ENCODE measurements around the gene SRXN1.

DNA sequence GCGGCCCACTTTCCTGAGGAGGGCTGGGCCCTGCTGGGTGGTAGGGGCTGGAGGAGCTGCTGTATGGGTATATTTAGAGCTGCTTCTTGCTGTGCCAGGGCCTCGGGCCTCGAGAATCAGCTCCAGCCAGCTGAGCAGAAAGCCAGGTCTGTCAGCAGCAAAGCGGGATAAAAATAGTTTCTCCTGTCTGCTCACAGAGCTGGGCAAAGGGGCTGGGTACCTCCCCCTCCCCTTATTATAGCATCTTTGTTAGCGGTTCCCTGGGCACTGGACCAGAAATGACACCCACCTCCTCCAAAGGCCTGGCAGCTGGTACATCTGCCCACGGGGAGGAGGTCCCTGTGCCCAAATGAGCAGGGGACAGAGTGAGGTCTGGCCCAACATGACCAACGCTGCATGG is 16.6 kb upstream of the SRXN1 start:
- TF ChIP-seq, protein P1, sequence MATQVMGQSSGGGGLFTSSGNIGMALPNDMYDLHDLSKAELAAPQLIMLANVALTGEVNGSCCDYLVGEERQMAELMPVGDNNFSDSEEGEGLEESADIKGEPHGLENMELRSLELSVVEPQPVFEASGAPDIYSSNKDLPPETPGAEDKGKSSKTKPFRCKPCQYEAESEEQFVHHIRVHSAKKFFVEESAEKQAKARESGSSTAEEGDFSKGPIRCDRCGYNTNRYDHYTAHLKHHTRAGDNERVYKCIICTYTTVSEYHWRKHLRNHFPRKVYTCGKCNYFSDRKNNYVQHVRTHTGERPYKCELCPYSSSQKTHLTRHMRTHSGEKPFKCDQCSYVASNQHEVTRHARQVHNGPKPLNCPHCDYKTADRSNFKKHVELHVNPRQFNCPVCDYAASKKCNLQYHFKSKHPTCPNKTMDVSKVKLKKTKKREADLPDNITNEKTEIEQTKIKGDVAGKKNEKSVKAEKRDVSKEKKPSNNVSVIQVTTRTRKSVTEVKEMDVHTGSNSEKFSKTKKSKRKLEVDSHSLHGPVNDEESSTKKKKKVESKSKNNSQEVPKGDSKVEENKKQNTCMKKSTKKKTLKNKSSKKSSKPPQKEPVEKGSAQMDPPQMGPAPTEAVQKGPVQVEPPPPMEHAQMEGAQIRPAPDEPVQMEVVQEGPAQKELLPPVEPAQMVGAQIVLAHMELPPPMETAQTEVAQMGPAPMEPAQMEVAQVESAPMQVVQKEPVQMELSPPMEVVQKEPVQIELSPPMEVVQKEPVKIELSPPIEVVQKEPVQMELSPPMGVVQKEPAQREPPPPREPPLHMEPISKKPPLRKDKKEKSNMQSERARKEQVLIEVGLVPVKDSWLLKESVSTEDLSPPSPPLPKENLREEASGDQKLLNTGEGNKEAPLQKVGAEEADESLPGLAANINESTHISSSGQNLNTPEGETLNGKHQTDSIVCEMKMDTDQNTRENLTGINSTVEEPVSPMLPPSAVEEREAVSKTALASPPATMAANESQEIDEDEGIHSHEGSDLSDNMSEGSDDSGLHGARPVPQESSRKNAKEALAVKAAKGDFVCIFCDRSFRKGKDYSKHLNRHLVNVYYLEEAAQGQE (IDR thresholded peaks at IDR 0.05; ENCODE audit: insufficient read depth in 1 of 2, low read depth in 2 of 2, low read length in 2 of 2), result no peak
- TF ChIP-seq SIN3A (IDR thresholded peaks at IDR 0.05; ENCODE audit: borderline replicate concordance, insufficient read depth, low read length) (no peak), TAF1 (IDR thresholded peaks at IDR 0.05; ENCODE audit: borderline replicate concordance, insufficient read depth, low read length) (no peak), POLR2AphosphoS5 (IDR thresholded peaks at IDR 0.05; ENCODE audit: low read depth, low read length) (no peak), FOXP2 (optimal IDR thresholded peaks at IDR 0.05; ENCODE audit: borderline replicate concordance, extremely low read depth, extremely low read length, insufficient read depth) (no peak)
